SW480 (cell line): ENCODE results near the gene TMUB1.

ENCODE experiments used
- DNase-seq: peaks from one replicate; pipeline ENCODE4 v3.0.0-alpha.2; 2016; ENCODE audit warnings: low spot score

TMUB1 gene

GRCh38 chr7:151068069-151068773, 15.1 kb downstream of the TMUB1 start:
- no peak for DNase-seq

GRCh38 chr7:151066273-151066974, 16.9 kb downstream of the TMUB1 start:
- no peak for DNase-seq

- DNase-seq, result no peak
These were observed 17.8 kb downstream of the TMUB1 start for GRCh38 chr7:151065516-151065915.

- DNase-seq, result no peak
These were observed 18.3 kb downstream of the TMUB1 start for GRCh38 chr7:151064993-151065392.

- no peak for DNase-seq
These were observed 18.8 kb downstream of the TMUB1 start for GRCh38 chr7:151064454-151064853.

- DNase-seq, result no peak
These were observed 20.1 kb downstream of the TMUB1 start for GRCh38 chr7:151063212-151063561.

GRCh38 chr7:151062399-151063211, 20.7 kb downstream of the TMUB1 start:
- DNase-seq, result peak; percentile 88

- DNase-seq, result no peak
These were observed 21.2 kb downstream of the TMUB1 start for GRCh38 chr7:151062111-151062398.

GRCh38 chr7:151061213-151062110, 21.8 kb downstream of the TMUB1 start:
- DNase-seq, result no peak

GRCh38 chr7:151060416-151061212, 22.7 kb downstream of the TMUB1 start:
- DNase-seq, result peak; percentile 21

- peak; percentile 25 for DNase-seq
These were observed 23.2 kb downstream of the TMUB1 start for GRCh38 chr7:151060113-151060415.

GRCh38 chr7:151059367-151060112, 23.8 kb downstream of the TMUB1 start, which contains the start of gene SLC4A2:
SLC4A2 (plus strand) TSS chr7:151059589; CDS start chr7:151061988, 2,399 bp downstream.
- peak; percentile 59 for DNase-seq

GRCh38 chr7:151058781-151059366, 24.4 kb downstream of the TMUB1 start:
- DNase-seq, result peak; percentile 31

- DNase-seq, result peak; percentile 99
These were observed 25.1 kb downstream of the TMUB1 start for GRCh38 chr7:151057989-151058780.

GRCh38 chr7:151057506-151057988, 25.7 kb downstream of the TMUB1 start, which contains the start of gene CDK5:
CDK5 (minus strand) TSS chr7:151057897; CDS start chr7:151057848, 49 bp downstream.
- peak; percentile 46 for DNase-seq

GRCh38 chr7:151056666-151057505, 26.4 kb downstream of the TMUB1 start:
- no peak for DNase-seq

- DNase-seq, result no peak
These were observed 27.0 kb downstream of the TMUB1 start for GRCh38 chr7:151056283-151056665.

GRCh38 chr7:151053751-151054150, 29.5 kb downstream of the TMUB1 start:
- no peak for DNase-seq
